Peyer's patch (tissue), 4 donors: ENCODE data around the gene LUZP2.

Experiments
- CTCF ChIP-seq, 6 experiments: fragments of 450-650 bp in 4 of 6; fragments of 200-600 bp in 2 of 6; sonication (generic) in 1 of 6; IDR thresholded peaks; one replicate each; pipeline ENCODE4 v1.5.1; 2017 to 2019; ENCODE audit warnings: antibody characterized with exemption in 6 of 6, mild to moderate bottlenecking in 3 of 6, moderate library complexity in 1 of 6
- POLR2A ChIP-seq, 2 donors: fragments of 450-650 bp; IDR thresholded peaks; one replicate each; pipeline ENCODE4 v1.5.1; 2017; ENCODE audit warnings: antibody characterized with exemption in 2 of 2, mild to moderate bottlenecking in 2 of 2, moderate library complexity in 2 of 2

GRCh38 chr11:24514219-24514594 lies 17.4 kb downstream of the LUZP2 start:
- TF ChIP-seq POLR2A (IDR thresholded peaks at IDR 0.05) (no peak), CTCF (IDR thresholded peaks at IDR 0.05) (no peak)
